ACHN (cell line): ENCODE data around the gene DIPK1B.

Experiments
- DNase-seq: peaks from one replicate; pipeline ENCODE4 v3.0.0-alpha.2; 2015
- in situ Hi-C: cut with HindIII; loops from 2 replicates; pipeline ENCODE4 v1.10.0; 2017; ENCODE audit warnings: low sequenced_read_pairs, low pct_ligation_motif_present, low pct_unique_long_range_greater_than_20kb

Gene DIPK1B

GRCh38 chr9:136773386-136774044 is 61.1 kb downstream of the DIPK1B start:
- in situ Hi-C loops = no loop called here

More at GRCh38 chr9:136773386-136774044, 61.1 kb downstream of the DIPK1B start:
- no peak for DNase-seq
